IMR-90 (cell line): ENCODE results near the gene TRIAP1. TPM values are rescaled to one million over a fixed set of nuclear protein-coding genes. Genes with fewer than 3 reads are reported as not detected.

Experiments
- ATAC-seq: fragments of 200-7000 bp; cut with Tn5 transposase; 2 replicates; pipeline ENCODE4 v1.9.1; 2020; ENCODE audit warnings: low read depth, mild to moderate bottlenecking, moderate library complexity
- BruUV-seq: library from RNA; stranded (reverse); fragments of 400-500 nt; replicated peaks from 2 replicates; lab custom pipeline; 2021; lab: Mats Ljungman, UMichigan
- CTCF ChIA-PET: fragments of 300-600 bp; formaldehyde crosslinking; extraction: SDS; loops from one replicate; lab custom pipeline; 2021; ENCODE audit warnings: antibody characterized with exemption; lab: Yijun Ruan, JAX
- POLR2A ChIA-PET: fragments of 300-600 bp; sonication (Branson Sonifier 250); formaldehyde crosslinking; loops from one replicate; lab custom pipeline; 2022; ENCODE audit warnings: antibody characterized with exemption; ENCODE audit not compliant: unreplicated experiment; lab: Charles Lee
- DNase-seq: peaks from one replicate; pipeline ENCODE4 v3.0.0; 2013
- H2AFZ ChIP-seq: replicated peaks from 2 replicates; pipeline ENCODE3; 2013; ENCODE audit warnings: low read length, mild to moderate bottlenecking; ENCODE audit not compliant: poor library complexity
- H2AK5ac ChIP-seq: 2 replicates; pipeline ENCODE4 v1.6.1; 2013; ENCODE audit warnings: low read depth, low read length, inconsistent platforms
- H2AK9ac ChIP-seq: replicated peaks from 2 replicates; pipeline ENCODE3; 2013; ENCODE audit warnings: mild to moderate bottlenecking, low read depth, low read length, moderate library complexity; ENCODE audit not compliant: poor library complexity
- H2BK120ac ChIP-seq: 2 replicates; pipeline ENCODE4 v1.6.1; 2013; ENCODE audit warnings: low read depth, low read length, inconsistent platforms
- H2BK15ac ChIP-seq: 3 replicates; pipeline ENCODE4 v1.6.1; 2013; ENCODE audit warnings: low read depth, low read length, inconsistent platforms
- H2BK20ac ChIP-seq: 2 replicates; pipeline ENCODE4 v1.6.1; 2013; ENCODE audit warnings: low read depth, mild to moderate bottlenecking, inconsistent platforms, low read length, moderate library complexity
- H2BK5ac ChIP-seq: 2 replicates; pipeline ENCODE4 v1.6.1; 2013; ENCODE audit warnings: mild to moderate bottlenecking, low read depth, low read length, inconsistent platforms; ENCODE audit not compliant: poor library complexity, severe bottlenecking
- H3K14ac ChIP-seq: replicated peaks from 2 replicates; pipeline ENCODE4 v1.6.1; 2013; ENCODE audit warnings: low read depth, low read length, inconsistent platforms
- H3K18ac ChIP-seq: 2 replicates; pipeline ENCODE4 v1.6.1; 2013; ENCODE audit warnings: low read depth, low read length, control low read depth
- H3K23ac ChIP-seq: 2 replicates; pipeline ENCODE4 v1.6.1; 2013; ENCODE audit warnings: low read depth, low read length, inconsistent platforms
- H3K27ac ChIP-seq: 2 replicates; pipeline ENCODE4 v1.5.1; 2013; ENCODE audit warnings: mild to moderate bottlenecking, control low read depth, low read length; ENCODE audit not compliant: insufficient read depth
- H3K27me3 ChIP-seq: 2 replicates; pipeline ENCODE4 v1.6.1; 2013; ENCODE audit warnings: low read length; ENCODE audit not compliant: control insufficient read depth, insufficient read depth
- H3K36me3 ChIP-seq: 2 replicates; pipeline ENCODE4 v1.6.1; 2013; ENCODE audit warnings: low read length, mixed read lengths; ENCODE audit not compliant: control insufficient read depth, insufficient read depth
- H3K4ac ChIP-seq: 2 replicates; pipeline ENCODE4 v1.6.1; 2013; ENCODE audit warnings: low read depth, low read length, inconsistent platforms
- H3K4me1 ChIP-seq: 2 replicates; pipeline ENCODE4 v1.6.1; 2013; ENCODE audit warnings: low read length, mixed read lengths; ENCODE audit not compliant: control insufficient read depth, insufficient read depth
- H3K4me2 ChIP-seq: 2 replicates; pipeline ENCODE4 v1.6.1; 2013; ENCODE audit warnings: low read depth, mild to moderate bottlenecking, control low read depth, low read length, moderate library complexity
- H3K4me3 ChIP-seq: 2 replicates; pipeline ENCODE4 v1.5.1; 2013; ENCODE audit warnings: low read depth, mild to moderate bottlenecking, control low read depth, low read length, moderate library complexity; ENCODE audit not compliant: insufficient read depth
- H3K56ac ChIP-seq: 2 replicates; pipeline ENCODE4 v1.6.1; 2013; ENCODE audit warnings: low read length, inconsistent platforms; ENCODE audit not compliant: insufficient read depth; ENCODE audit errors: extremely low read depth
- H3K79me1 ChIP-seq, 2 experiments: 2 replicates each; pipeline ENCODE4 v1.6.1; 2013; ENCODE audit warnings: low read length in 2 of 2, inconsistent platforms in 1 of 2, low read depth in 1 of 2
- H3K9ac ChIP-seq: 2 replicates; pipeline ENCODE4 v1.6.1; 2013; ENCODE audit warnings: low read depth, low read length, control low read depth
- H3K9me1 ChIP-seq: 2 replicates; pipeline ENCODE4 v1.6.1; 2013; ENCODE audit warnings: low read length, inconsistent platforms; ENCODE audit not compliant: insufficient read depth
- H3K9me3 ChIP-seq: 2 replicates; pipeline ENCODE4 v1.6.1; 2013; ENCODE audit warnings: low read length; ENCODE audit not compliant: control insufficient read depth, insufficient read depth
- H4K20me1 ChIP-seq: 2 replicates; pipeline ENCODE4 v1.6.1; 2013; ENCODE audit warnings: low read length, inconsistent platforms; ENCODE audit not compliant: insufficient read depth
- H4K5ac ChIP-seq: 2 replicates; pipeline ENCODE4 v1.6.1; 2013; ENCODE audit warnings: mild to moderate bottlenecking, low read depth, low read length, control low read depth
- H4K8ac ChIP-seq, 2 experiments: 2 replicates each; pipeline ENCODE4 v1.6.1; 2013; ENCODE audit warnings: low read depth in 2 of 2, low read length in 2 of 2, control low read depth in 1 of 2, inconsistent platforms in 1 of 2
- H4K91ac ChIP-seq: 2 replicates; pipeline ENCODE4 v1.6.1; 2013; ENCODE audit warnings: low read depth, low read length, inconsistent platforms; ENCODE audit not compliant: insufficient read depth
- BHLHE40 ChIP-seq: fragments of 150-350 bp; IDR thresholded peaks from 2 replicates; pipeline ENCODE4 v1.6.1; 2016; ENCODE audit warnings: mild to moderate bottlenecking, low read depth, low read length
- CEBPB ChIP-seq: IDR thresholded peaks from 2 replicates; pipeline ENCODE4 v1.6.1; 2012; ENCODE audit warnings: low read depth, low read length, improper control_type of control experiment
- CHD1 ChIP-seq: IDR thresholded peaks from 2 replicates; pipeline ENCODE4 v1.6.1; 2012; ENCODE audit warnings: low read depth, low read length, improper control_type of control experiment
- CTCF ChIP-seq: conservative IDR thresholded peaks from 2 replicates; pipeline ENCODE4 v1.5.1; 2012; ENCODE audit warnings: mild to moderate bottlenecking, low read depth, low read length, improper control_type of control experiment
- FOS ChIP-seq: fragments of 150-350 bp; IDR thresholded peaks from 2 replicates; pipeline ENCODE4 v1.6.1; 2016; ENCODE audit warnings: low read depth, low read length
- MAFK ChIP-seq: IDR thresholded peaks from 2 replicates; pipeline ENCODE4 v1.6.1; 2012; ENCODE audit warnings: low read depth, low read length, improper control_type of control experiment
- MAZ ChIP-seq: IDR thresholded peaks from 2 replicates; pipeline ENCODE4 v1.6.1; 2012; ENCODE audit warnings: low read depth, mild to moderate bottlenecking, low read length, improper control_type of control experiment, moderate library complexity, borderline replicate concordance
- POLR2A ChIP-seq: IDR thresholded peaks from 2 replicates; pipeline ENCODE4 v1.6.1; 2012; ENCODE audit warnings: mild to moderate bottlenecking, low read depth, low read length
- RAD21 ChIP-seq: IDR thresholded peaks from 2 replicates; pipeline ENCODE4 v1.6.1; 2012; ENCODE audit warnings: low read length, improper control_type of control experiment
- SMC3 ChIP-seq: fragments of 150-350 bp; IDR thresholded peaks from 2 replicates; pipeline ENCODE4 v1.6.1; 2016; ENCODE audit warnings: low read depth, mild to moderate bottlenecking, antibody characterized with exemption, low read length, moderate library complexity
- WGBS, 2 experiments: methylation state at CpG; one replicate each; pipeline versions ENCODE4 v1.1.5 to v1.1.7; 2013; ENCODE audit warnings: missing lambda C conversion rate in 2 of 2; ENCODE audit not compliant: insufficient read length in 1 of 2; ENCODE audit errors: extremely low coverage in 2 of 2; 5-methylcytosine and 5-hydroxymethylcytosine counted together
- dilution Hi-C: fragments of 300-500 bp; cut with HindIII; formaldehyde crosslinking; loops from one replicate; pipeline ENCODE4 v1.14.3; 2018; ENCODE audit warnings: low sequenced_read_pairs; ENCODE audit not compliant: unreplicated experiment
- in situ Hi-C: fragments of 300-500 bp; cut with MboI; formaldehyde crosslinking; loops from 3 replicates; pipeline ENCODE4 v1.14.3; 2019; ENCODE audit warnings: low sequenced_read_pairs, inconsistent platforms, mixed read lengths
- intact Hi-C: fragments of 100-400 bp; cut with micrococcal nuclease; formaldehyde crosslinking; loops from 2 replicates; pipeline ENCODE4 v1.10.0; 2022
- polyA plus RNA-seq, 3 experiments: library from polyadenylated mRNA; depleted of rRNA; stranded (reverse); fragments of >200 nt; gene quantifications; 2 replicates each; pipeline ENCODE4 v1.2.3, GENCODE V29; 2012; ENCODE audit warnings: low replicate concordance in 1 of 3
- total RNA-seq: library from RNA; depleted of rRNA; stranded (reverse); fragments of >200 nt; gene quantifications from 2 replicates; pipeline ENCODE4 v1.2.3, GENCODE V29; 2012
- TF ChIP-seq, protein P1 (sequence below): fragments of 150-350 bp; IDR thresholded peaks from 2 replicates; pipeline ENCODE4 v1.6.1; 2017; ENCODE audit warnings: mild to moderate bottlenecking, antibody characterized with exemption, low read length, low read depth
- TF ChIP-seq, protein P2 (sequence below): fragments of 150-350 bp; IDR thresholded peaks from 2 replicates; pipeline ENCODE4 v1.6.1; 2016; ENCODE audit warnings: low read depth, mild to moderate bottlenecking, low read length, moderate library complexity, borderline replicate concordance

TRIAP1 gene
- total and polyA plus RNA-seq, 2 of the 4 experiments (the other 2 are of a cell fraction): 19.2 to 32.3 TPM

DNA sequence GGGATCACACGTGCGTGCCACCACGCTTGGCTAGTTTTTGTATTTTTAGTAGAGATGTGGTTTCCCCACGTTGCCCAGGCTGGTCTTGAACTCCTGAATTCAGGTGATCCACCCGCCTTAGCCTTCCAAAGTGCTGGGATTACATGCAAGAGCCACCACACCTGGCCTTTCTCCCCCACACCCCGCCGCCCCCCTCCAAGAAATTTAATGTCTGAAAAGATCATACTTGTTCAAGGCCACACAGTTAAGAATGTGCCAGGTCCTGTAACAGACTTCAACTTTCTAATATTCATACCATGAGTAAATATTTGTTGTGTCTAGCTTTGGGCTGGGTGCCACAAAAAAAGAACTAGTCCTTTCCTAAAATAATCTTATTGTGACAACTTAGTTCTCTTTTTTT lies 9.1 kb upstream of the TRIAP1 start:
- H2BK120ac ChIP-seq: no peak overlapping the region

More for the DNA sequence above, 9.1 kb upstream of the TRIAP1 start:
- H2AK9ac ChIP-seq: no peak overlapping the region
- H3K36me3 ChIP-seq: peaks cover 45% of the 10 kb centered on the region
- no peak overlapping the region for H3K56ac ChIP-seq
- no peak overlapping the region for H4K5ac ChIP-seq
- no peak overlapping the region for H2AFZ ChIP-seq
- H3K9me3 ChIP-seq: no peaks in the 10 kb centered on the region
- H3K4me1 ChIP-seq: no peaks in the 10 kb centered on the region
- BruUV-seq: no TSS peak
- ChIA-PET CTCF (no interaction called here), POLR2A (no interaction called here)
- H3K14ac ChIP-seq: no peak overlapping the region
- H3K9me1 ChIP-seq: no peaks in the 10 kb centered on the region
- peaks cover 8 to 45% of the 10 kb centered on the region in 2 experiments for H3K79me1 ChIP-seq
- no peak overlapping the region for H3K4ac ChIP-seq
- no peak overlapping the region for H3K18ac ChIP-seq
- in situ Hi-C loops: no loop called here
- no peak overlapping the region for H3K23ac ChIP-seq
- H2BK5ac ChIP-seq: no peak overlapping the region
- H4K91ac ChIP-seq: no peak overlapping the region
- no peak for DNase-seq
- no peak overlapping the region for H3K4me2 ChIP-seq
- intact Hi-C loops: no loop called here
- no peak overlapping the region for H2BK20ac ChIP-seq
- no peak overlapping the region for H4K8ac ChIP-seq
- dilution Hi-C loops: no loop called here
- no peak overlapping the region for H2BK15ac ChIP-seq
- no peak overlapping the region for H3K27ac ChIP-seq
- H3K4me3 ChIP-seq: no peak overlapping the region
- H4K20me1 ChIP-seq: peaks cover 20% of the 10 kb centered on the region; the same call in 1 of the 2 replicates
- H3K9ac ChIP-seq: no peak overlapping the region
- H3K27me3 ChIP-seq: no peaks in the 10 kb centered on the region
- no peak for ATAC-seq
- H2AK5ac ChIP-seq: no peak overlapping the region
- no peak for TF ChIP-seq BHLHE40
- no peak for TF ChIP-seq MAFK
- no peak for TF ChIP-seq FOS
- TF ChIP-seq MAZ: no peak
- TF ChIP-seq CTCF: no peak
- TF ChIP-seq CEBPB: no peak
- TF ChIP-seq, protein P1, sequence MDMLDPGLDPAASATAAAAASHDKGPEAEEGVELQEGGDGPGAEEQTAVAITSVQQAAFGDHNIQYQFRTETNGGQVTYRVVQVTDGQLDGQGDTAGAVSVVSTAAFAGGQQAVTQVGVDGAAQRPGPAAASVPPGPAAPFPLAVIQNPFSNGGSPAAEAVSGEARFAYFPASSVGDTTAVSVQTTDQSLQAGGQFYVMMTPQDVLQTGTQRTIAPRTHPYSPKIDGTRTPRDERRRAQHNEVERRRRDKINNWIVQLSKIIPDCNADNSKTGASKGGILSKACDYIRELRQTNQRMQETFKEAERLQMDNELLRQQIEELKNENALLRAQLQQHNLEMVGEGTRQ: no peak
- no peak for TF ChIP-seq CHD1
- TF ChIP-seq SMC3: no peak
- TF ChIP-seq, protein P2, sequence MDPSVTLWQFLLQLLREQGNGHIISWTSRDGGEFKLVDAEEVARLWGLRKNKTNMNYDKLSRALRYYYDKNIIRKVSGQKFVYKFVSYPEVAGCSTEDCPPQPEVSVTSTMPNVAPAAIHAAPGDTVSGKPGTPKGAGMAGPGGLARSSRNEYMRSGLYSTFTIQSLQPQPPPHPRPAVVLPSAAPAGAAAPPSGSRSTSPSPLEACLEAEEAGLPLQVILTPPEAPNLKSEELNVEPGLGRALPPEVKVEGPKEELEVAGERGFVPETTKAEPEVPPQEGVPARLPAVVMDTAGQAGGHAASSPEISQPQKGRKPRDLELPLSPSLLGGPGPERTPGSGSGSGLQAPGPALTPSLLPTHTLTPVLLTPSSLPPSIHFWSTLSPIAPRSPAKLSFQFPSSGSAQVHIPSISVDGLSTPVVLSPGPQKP: no peak
- TF ChIP-seq RAD21: no peak
- TF ChIP-seq POLR2A: no peak
- no CpG with 5 or more reads among the region's 7 CpGs for WGBS, 2 experiments
